ENCODE data around the gene FBXO24. TPM values are rescaled to one million over a fixed set of nuclear protein-coding genes. Genes with fewer than 3 reads are reported as not detected.

Gene FBXO24
- total and polyA plus RNA-seq, 2 of the 8 experiments (the other 6 are each of a cell fraction or from before 2014, with no cell fraction given): 0.35 to 0.57 TPM

GRCh38 chr7:100555701-100556100, 30.4 kb upstream of the FBXO24 start:
- H4K5ac ChIP-seq (ENCODE audit: insufficient read length, low read depth, low read length): no peak overlapping the region
- H3K9me3 ChIP-seq (ENCODE audit: insufficient read depth in 2 of 2, low read depth in 1 of 2, low read length in 1 of 2): no peaks in the 10 kb centered on the region
- H3K4me1 ChIP-seq (replicated peaks in 1 of 4; ENCODE audit: control insufficient read depth in 3 of 4, insufficient read depth in 4 of 4, low read length in 3 of 4): no peaks in the 10 kb centered on the region
- H4K8ac ChIP-seq (ENCODE audit: extremely low read depth, insufficient read depth, low read length): no peak overlapping the region
- H2BK12ac ChIP-seq (ENCODE audit: low read depth, low read length): no peak overlapping the region
- WGBS, 2 experiments (ENCODE audit: extremely low coverage in 1 of 2, insufficient coverage in 1 of 2, insufficient read length in 1 of 2, insufficient replicate concordance in 2 of 2, low coverage in 1 of 2, low lambda C conversion rate in 2 of 2, missing lambda C conversion rate in 1 of 2): 82% methylated on average over 5 of the region's 5 CpGs; no CpG with 5 or more reads in 1 of the 2 experiments
- H3K23ac ChIP-seq (ENCODE audit: insufficient read length): no peak overlapping the region
- no peak overlapping the region for H4K91ac ChIP-seq (replicated peaks; ENCODE audit: insufficient read length, low read length)
- no peak for FAIRE-seq
- no peak overlapping the region for H2BK120ac ChIP-seq (replicated peaks; ENCODE audit: low read depth, low read length)
- no peak overlapping the region for H3K14ac ChIP-seq (ENCODE audit: insufficient read length)
- no peak overlapping the region for H3K9ac ChIP-seq (replicated peaks in 1 of 4; ENCODE audit: extremely low read depth in 1 of 4, low read depth in 3 of 4, low read length in 3 of 4)
- no peak overlapping the region for H3K4ac ChIP-seq (replicated peaks; ENCODE audit: insufficient read length, low read depth, low read length)
- no peak for DNase-seq (ENCODE audit: low read depth in 1 of 2, low spot score in 2 of 2)
- H3K79me2 ChIP-seq (ENCODE audit: control insufficient read depth in 1 of 2, insufficient read depth in 2 of 2, low read length in 2 of 2): no peaks in the 10 kb centered on the region
- no peak overlapping the region for H2AFZ ChIP-seq (ENCODE audit: low read length)
- H2BK15ac ChIP-seq (ENCODE audit: low read length): no peak overlapping the region
- H3K18ac ChIP-seq (ENCODE audit: extremely low read depth, low read length): no peak overlapping the region
- no peak overlapping the region for H2BK5ac ChIP-seq (ENCODE audit: low read depth, low read length)
- H3K27ac ChIP-seq (ENCODE audit: low read depth, low read length): no peak overlapping the region
- ChIA-PET CTCF (ENCODE audit: partially characterized antibody) (interaction anchor here (0.8 to 26.5 kb wide), 9 partner anchors 8 to 95 kb away, joined by 3 to 341 read pairs (median 5); partner anchors contain the start of genes AGFG2, NYAP1 and TSC22D4), POLR2A (ENCODE audit: partially characterized antibody) (interaction anchor here (0.6 to 2.2 kb wide), 3 partner anchors 8 to 46 kb away, joined by 3 to 5 read pairs (median 4); no protein-coding TSS in a partner anchor)
- no peaks in the 10 kb centered on the region for H3K79me1 ChIP-seq (ENCODE audit: low read depth, low read length)
- no peaks in the 10 kb centered on the region for H4K20me1 ChIP-seq (replicated peaks in 1 of 2; ENCODE audit: control insufficient read depth in 1 of 2, insufficient read depth in 2 of 2, low read length in 2 of 2)
- no peak overlapping the region for H3K56ac ChIP-seq (replicated peaks; ENCODE audit: insufficient read length, low read depth, low read length)
- no peak overlapping the region for H2AK5ac ChIP-seq (ENCODE audit: low read depth, low read length)
- no peak overlapping the region for H2BK20ac ChIP-seq (ENCODE audit: low read length)
- H3K36me3 ChIP-seq (ENCODE audit: control insufficient read depth in 2 of 4, insufficient read depth in 4 of 4, low read length in 3 of 4): peaks cover 4 to 15% (median 12%) of the 10 kb centered on the region in 4 experiments; a peak in 5 of 8 replicates
- H3K4me2 ChIP-seq (ENCODE audit: insufficient read depth in 1 of 2, low read depth in 2 of 2, low read length in 2 of 2): no peak overlapping the region
- no peaks in the 10 kb centered on the region for H3K27me3 ChIP-seq (replicated peaks in 1 of 4; ENCODE audit: control insufficient read depth in 3 of 4, extremely low read depth in 1 of 4, insufficient read depth in 3 of 4, low read length in 3 of 4)
- H3K23me2 ChIP-seq (ENCODE audit: low read depth, low read length): no peaks in the 10 kb centered on the region
- H3K4me3 ChIP-seq (ENCODE audit: extremely low read depth in 1 of 4, insufficient read depth in 2 of 4, low read depth in 3 of 4, low read length in 4 of 4): no peak overlapping the region
- no peak for TF ChIP-seq YY1 (IDR thresholded peaks at IDR 0.05; ENCODE audit: low read depth, low read length)
- no peak for TF ChIP-seq CTCF (IDR thresholded peaks at IDR 0.05; ENCODE audit: control extremely low read depth in 1 of 3, insufficient read depth in 1 of 3, low read depth in 1 of 3, low read length in 3 of 3)
- TF ChIP-seq SP2 (IDR thresholded peaks at IDR 0.05; ENCODE audit: low read length): no peak
- no peak for TF ChIP-seq HDAC2 (IDR thresholded peaks at IDR 0.05; ENCODE audit: borderline replicate concordance in 1 of 2, low read depth in 2 of 2, low read length in 2 of 2)
- TF ChIP-seq TEAD4 (IDR thresholded peaks at IDR 0.05; ENCODE audit: low read depth, low read length): no peak
- no peak for TF ChIP-seq CBX8 (IDR thresholded peaks at IDR 0.05; ENCODE audit: borderline replicate concordance, low read depth, low read length)
- no peak for TF ChIP-seq ASH2L (IDR thresholded peaks at IDR 0.05; ENCODE audit: low read length)
- no peak for TF ChIP-seq RNF2 (IDR thresholded peaks at IDR 0.05; ENCODE audit: borderline replicate concordance, low read depth, low read length, missing control alignments, poor library complexity, severe bottlenecking)
- no peak for TF ChIP-seq USF2 (IDR thresholded peaks at IDR 0.05; ENCODE audit: low read length)
- TF ChIP-seq TAF1 (IDR thresholded peaks at IDR 0.05; ENCODE audit: low read depth, low read length): no peak

Data from H1 (cell line).